Activated CD4-positive, alpha-beta T cell treated with anti-CD3 and anti-CD28 coated beads for 36 hours (primary cell): ENCODE results near the gene AURKB. TPM values are rescaled to one million over a fixed set of nuclear protein-coding genes. Genes with fewer than 3 reads are reported as not detected.
A peak's percentile ranks its signal among the peaks of the same experiment; 100 is the strongest.
"Not testable (repeated sequence)": the region's sequence is repeated elsewhere in the genome, so short reads cannot be mapped to it uniquely, and the experiment has no call there.

Experiments used
- ATAC-seq: fragments of 200-7000 bp; cut with Tn5 transposase; one replicate; pipeline ENCODE4 v1.10.0; 2021; ENCODE audit warnings: mild to moderate bottlenecking, moderate library complexity
- CTCF ChIA-PET: fragments of 350-600 bp; sonication (Branson Sonifier 250); formaldehyde crosslinking; loops from one replicate; lab custom pipeline; 2021; ENCODE audit warnings: antibody characterized with exemption; lab: Charles Lee
- POLR2A ChIA-PET: fragments of 350-600 bp; sonication (Branson Sonifier 250); formaldehyde crosslinking; loops from one replicate; lab custom pipeline; 2021; ENCODE audit warnings: antibody characterized with exemption, inconsistent platforms; lab: Charles Lee
- DNase-seq: peaks from one replicate; pipeline ENCODE4 v3.0.0-alpha.2; 2020
- H3K27ac Mint-ChIP-seq: one replicate; pipeline ENCODE4 v1.8.0; 2021; ENCODE audit warnings: mixed read lengths
- H3K27me3 Mint-ChIP-seq: one replicate; pipeline ENCODE4 v1.8.0; 2021; ENCODE audit warnings: mixed read lengths
- H3K36me3 Mint-ChIP-seq: one replicate; pipeline ENCODE4 v1.8.0; 2021; ENCODE audit warnings: low read depth, mixed read lengths
- H3K4me1 Mint-ChIP-seq: one replicate; pipeline ENCODE4 v1.8.0; 2021; ENCODE audit warnings: mixed read lengths
- H3K4me3 Mint-ChIP-seq: one replicate; pipeline ENCODE4 v1.8.0; 2021; ENCODE audit warnings: mild to moderate bottlenecking, moderate library complexity, mixed read lengths
- H3K9me3 Mint-ChIP-seq: one replicate; pipeline ENCODE4 v1.8.0; 2021; ENCODE audit warnings: low read depth, mixed read lengths
- intact Hi-C, 2 experiments: fragments of 100-400 bp; cut with DNase I in 1 of 2; cut with micrococcal nuclease in 1 of 2; formaldehyde crosslinking; loops; one replicate each; pipeline versions ENCODE4 v1.14.2 to v1.15.1; 2022 to 2024; cut with DNase I, micrococcal nuclease
- total RNA-seq, 2 experiments: library from RNA; stranded (reverse); gene quantifications; one replicate each; pipeline ENCODE4 v1.2.3, GENCODE V29; 2021

The AURKB gene
- total RNA-seq, 2 experiments from 2014 or later, result 173 to 226 TPM

GRCh38 chr17:8176197-8176940 is 34.0 kb downstream of the AURKB start, which contains the start of gene TMEM107:
Gene TMEM107, minus strand, starts transcription at chr17:8176380. Its CDS starts 94 bp downstream, at chr17:8176286.
- ChIA-PET CTCF (interaction anchor here (0.6 to 1.5 kb wide), 5 partner anchors 11 to 124 kb away, joined by 3 to 5 read pairs (median 4); no protein-coding TSS in a partner anchor), POLR2A (interaction anchor here (0.5 to 1.1 kb wide), 3 partner anchors 20 to 54 kb away, joined by 3 read pairs; no protein-coding TSS in a partner anchor)
- Mint-ChIP-seq H3K36me3 (no peaks in the 10 kb centered on the region), H3K27ac (peak within 1 kb of the TSS; percentile 87), H3K9me3 (no peaks in the 10 kb centered on the region), H3K4me1 (peaks cover 40% of the 10 kb centered on the region), H3K27me3 (no peaks in the 10 kb centered on the region), H3K4me3 (peak within 1 kb of the TSS; percentile 95)
- peak; percentile 57 for ATAC-seq
- peak; percentile 93 for DNase-seq
- intact Hi-C loops, result loop anchor here in 1 of 2 experiments (1.0 kb wide), 1 partner anchor 10 kb away; no protein-coding TSS in a partner anchor

DNA sequence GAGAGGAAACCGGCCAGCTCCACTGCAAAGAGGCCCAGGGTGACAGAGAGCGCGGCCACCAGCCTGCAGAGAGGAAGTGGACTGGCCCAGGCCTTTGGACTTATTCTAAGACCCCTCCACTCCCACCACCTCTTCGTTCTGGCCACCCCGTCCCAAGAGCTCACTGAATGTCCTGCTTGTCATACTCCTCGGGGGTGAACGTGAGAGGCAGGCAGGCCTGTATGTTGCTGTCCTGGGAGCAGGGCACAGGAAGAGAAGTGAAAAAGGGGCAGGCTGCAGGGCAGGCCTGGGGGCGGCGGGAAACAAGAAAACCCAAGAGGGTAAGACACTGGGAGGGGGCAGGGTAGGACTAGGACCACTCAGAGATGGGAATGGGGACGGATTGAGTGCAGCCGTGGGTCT is 34.6 kb downstream of the AURKB start:
- DNase-seq, result peak; percentile 39
- Mint-ChIP-seq H3K4me1 (peaks cover 40% of the 10 kb centered on the region), H3K9me3 (no peaks in the 10 kb centered on the region), H3K4me3 (peak overlapping the region; percentile 95), H3K27ac (peak overlapping the region; percentile 87), H3K36me3 (no peaks in the 10 kb centered on the region), H3K27me3 (no peaks in the 10 kb centered on the region)
- ATAC-seq, result peak; percentile 1
- intact Hi-C loops, result loop anchor here in 1 of 2 experiments (1.0 kb wide), 1 partner anchor 11 kb away; no protein-coding TSS in a partner anchor
- CTCF ChIA-PET, result interaction anchor here (0.7 kb wide), 1 partner anchor 10 kb away, joined by 3 read pairs; no protein-coding TSS in a partner anchor
- POLR2A ChIA-PET, result interaction anchor here (0.5 to 1.1 kb wide), 3 partner anchors 20 to 54 kb away, joined by 3 read pairs; no protein-coding TSS in a partner anchor

- Mint-ChIP-seq H3K9me3 (no peaks in the 10 kb centered on the region), H3K27me3 (no peaks in the 10 kb centered on the region), H3K4me1 (peaks cover 40% of the 10 kb centered on the region), H3K27ac (peak overlapping the region; percentile 96), H3K36me3 (no peaks in the 10 kb centered on the region), H3K4me3 (peak overlapping the region; percentile 78)
- DNase-seq (no peak), ATAC-seq (no peak)
- intact Hi-C loops, result loop anchor here (1.0 to 5.0 kb wide), 10 partner anchors 10 to 487 kb away; partner anchors contain the start of genes SLC25A35 (in 1 of the 2), TP53 (in 1 of the 2) and WRAP53 (in 1 of the 2)
- CTCF ChIA-PET, result interaction anchor here (0.7 to 2.1 kb wide), 9 partner anchors 10 to 113 kb away, joined by 3 to 18 read pairs (median 4); no protein-coding TSS in a partner anchor
- POLR2A ChIA-PET, result interaction anchor here (0.6 to 2.7 kb wide), 33 partner anchors 9 to 487 kb away, joined by 3 to 99 read pairs (median 8); partner anchors contain the start of genes ALOXE3, AURKB, BORCS6 and CTC1
These were observed 36.5 kb downstream of the AURKB start for GRCh38 chr17:8173871-8174322.

GRCh38 chr17:8173056-8173870 is 37.1 kb downstream of the AURKB start:
- H3K4me1 Mint-ChIP-seq, result peaks cover 40% of the 10 kb centered on the region

GRCh38 chr17:8170186-8170585 is 40.2 kb downstream of the AURKB start:
- H3K4me3 Mint-ChIP-seq, H3K9me3 Mint-ChIP-seq, ATAC-seq, H3K27me3 Mint-ChIP-seq, CTCF ChIA-PET, H3K27ac Mint-ChIP-seq, DNase-seq, H3K36me3 Mint-ChIP-seq: not testable (repeated sequence)
- POLR2A ChIA-PET, result interaction anchor here (1.6 kb wide), 1 partner anchor 14 kb away, joined by 4 read pairs; no protein-coding TSS in a partner anchor
- H3K4me1 Mint-ChIP-seq, result peaks cover 26% of the 10 kb centered on the region
- intact Hi-C loops, result loop anchor here (5.0 kb wide), 2 partner anchors 52 to 483 kb away; partner anchors contain the start of genes TP53 (in 1 of the 2) and WRAP53 (in 1 of the 2)

More at GRCh38 chr17:8173056-8173870, 37.1 kb downstream of the AURKB start:
- Mint-ChIP-seq H3K27me3 (no peaks in the 10 kb centered on the region), H3K27ac (peak overlapping the region; percentile 96), H3K4me3 (peak overlapping the region; percentile 78), H3K36me3 (no peaks in the 10 kb centered on the region), H3K9me3 (no peaks in the 10 kb centered on the region)
- ATAC-seq (peak; percentile 87), DNase-seq (peak; percentile 91)
- ChIA-PET POLR2A (interaction anchor here (0.5 to 2.7 kb wide), 42 partner anchors 9 to 776 kb away, joined by 3 to 99 read pairs (median 6); partner anchors contain the start of genes ALOXE3, AURKB, BORCS6 and CTC1), CTCF (interaction anchor here (0.6 to 2.1 kb wide), 12 partner anchors 9 to 486 kb away, joined by 3 to 18 read pairs (median 4); partner anchors contain the start of genes AURKB and TP53)
- intact Hi-C loops, result loop anchor here (1.0 to 5.0 kb wide), 10 partner anchors 9 to 486 kb away; partner anchors contain the start of genes SLC25A35 (in 1 of the 2), TP53 (in 1 of the 2) and WRAP53 (in 1 of the 2)

GRCh38 chr17:8167526-8167925 is 42.8 kb downstream of the AURKB start:
- intact Hi-C loops, result no loop called here
- Mint-ChIP-seq H3K27ac (no peak overlapping the region), H3K4me3 (no peak overlapping the region), H3K36me3 (no peaks in the 10 kb centered on the region), H3K27me3 (no peaks in the 10 kb centered on the region), H3K9me3 (no peaks in the 10 kb centered on the region), H3K4me1 (peaks cover 24% of the 10 kb centered on the region)
- ATAC-seq (no peak), DNase-seq (no peak)
- CTCF ChIA-PET, result interaction anchor here (0.9 to 1.9 kb wide), 4 partner anchors 9 to 93 kb away, joined by 3 to 7 read pairs (median 6); no protein-coding TSS in a partner anchor
- POLR2A ChIA-PET, result interaction anchor here (1.1 kb wide), 1 partner anchor 9 kb away, joined by 3 read pairs; no protein-coding TSS in a partner anchor

- Mint-ChIP-seq H3K4me1 (peaks cover 23% of the 10 kb centered on the region), H3K4me3 (no peak overlapping the region), H3K9me3 (no peaks in the 10 kb centered on the region), H3K36me3 (peaks cover 3% of the 10 kb centered on the region), H3K27ac (no peak overlapping the region), H3K27me3 (no peaks in the 10 kb centered on the region)
- CTCF ChIA-PET, result interaction anchor here (1.5 to 1.9 kb wide), 2 partner anchors 8 to 93 kb away, joined by 5 to 7 read pairs; no protein-coding TSS in a partner anchor
- intact Hi-C loops, result no loop called here
- POLR2A ChIA-PET, result no interaction called here
- no peak for DNase-seq
- ATAC-seq, result no peak
These were observed 43.6 kb downstream of the AURKB start for GRCh38 chr17:8166731-8167130.

DNA sequence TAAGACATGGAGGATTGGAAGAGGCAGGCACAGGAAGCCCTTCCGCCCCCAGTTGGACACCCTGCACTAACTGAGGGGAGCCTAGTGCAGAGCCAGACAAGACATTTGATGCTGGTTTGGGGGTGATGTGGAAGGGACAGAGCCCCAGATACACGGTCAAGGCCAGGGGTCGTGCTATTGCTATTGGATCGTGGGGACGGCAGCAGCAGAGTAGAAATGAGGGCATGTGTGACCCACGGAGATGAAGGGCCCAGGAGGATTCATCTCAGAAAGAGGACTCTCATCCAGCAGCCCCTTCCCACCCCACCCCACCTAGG is 45.6 kb downstream of the AURKB start:
- Mint-ChIP-seq H3K9me3 (no peaks in the 10 kb centered on the region), H3K4me1 (peaks cover 43% of the 10 kb centered on the region), H3K27ac (peak overlapping the region; percentile 96), H3K4me3 (peak overlapping the region; percentile 85), H3K27me3 (no peaks in the 10 kb centered on the region), H3K36me3 (peaks cover 21% of the 10 kb centered on the region)
- DNase-seq (no peak), ATAC-seq (peak; percentile 9)
- ChIA-PET POLR2A (interaction anchor here (0.7 to 2.5 kb wide), 4 partner anchors 8 to 83 kb away, joined by 3 to 99 read pairs (median 4); partner anchors contain the start of gene CTC1), CTCF (interaction anchor here (0.9 to 1.8 kb wide), 3 partner anchors 9 to 212 kb away, joined by 3 to 11 read pairs (median 4); partner anchors contain the start of gene KRABD2)
- intact Hi-C loops, result loop anchor here (1.0 kb wide), 1 partner anchor 9 kb away; no protein-coding TSS in a partner anchor

DNA sequence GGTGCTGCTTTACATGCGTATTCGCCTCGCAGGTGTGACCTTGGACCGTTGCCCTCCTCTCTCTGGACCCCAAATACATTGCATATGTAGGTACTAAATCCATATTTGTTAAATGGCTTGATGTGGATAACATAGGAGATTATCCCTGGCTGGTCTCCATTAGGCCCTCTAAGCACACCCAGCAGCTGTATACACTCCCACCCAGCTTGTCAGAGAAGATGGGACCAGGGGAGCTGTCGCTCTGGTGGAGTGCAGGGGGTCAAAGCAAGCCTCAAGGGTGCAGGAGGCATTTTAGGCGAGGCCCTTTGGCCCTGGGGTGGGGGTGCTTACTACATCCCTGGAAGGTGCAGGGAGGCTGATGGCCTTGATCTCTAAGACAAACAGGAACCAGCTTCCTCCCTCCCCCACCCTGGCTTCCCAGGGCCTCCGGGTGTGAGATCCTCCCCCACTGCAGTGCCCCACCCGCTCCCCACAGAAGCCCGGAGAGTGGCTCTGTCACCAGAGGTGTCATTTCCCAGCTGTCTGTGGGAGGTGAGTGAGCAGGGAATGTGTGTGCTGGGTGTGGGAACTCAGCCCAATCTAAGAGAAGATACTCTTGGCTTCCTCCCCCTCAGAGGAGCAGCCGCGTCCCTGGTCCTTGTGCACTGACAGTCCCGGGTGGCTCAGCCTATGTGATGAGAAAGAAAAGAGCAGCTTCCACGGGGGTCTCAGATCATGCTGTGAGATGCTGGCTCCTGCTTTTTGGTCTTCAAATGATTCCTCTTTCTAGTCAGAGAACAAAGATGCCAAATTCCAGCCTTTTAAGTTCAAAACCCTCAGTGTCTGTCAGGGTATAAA is 46.2 kb downstream of the AURKB start:
- intact Hi-C loops, result loop anchor here (1.0 kb wide), 1 partner anchor 9 kb away; no protein-coding TSS in a partner anchor
- Mint-ChIP-seq H3K36me3 (peaks cover 26% of the 10 kb centered on the region), H3K4me3 (peak overlapping the region; percentile 85), H3K27me3 (no peaks in the 10 kb centered on the region), H3K4me1 (peaks cover 49% of the 10 kb centered on the region), H3K27ac (peak overlapping the region; percentile 96), H3K9me3 (no peaks in the 10 kb centered on the region)
- ChIA-PET POLR2A (interaction anchor here (0.7 to 2.5 kb wide), 5 partner anchors 9 to 1313 kb away, joined by 3 to 99 read pairs (median 5); partner anchors contain the start of gene CTC1), CTCF (interaction anchor here (0.5 to 1.8 kb wide), 5 partner anchors 9 to 477 kb away, joined by 3 to 11 read pairs (median 4); partner anchors contain the start of genes KRABD2 and TP53)
- DNase-seq, result peak; percentile 91
- peak; percentile 73 for ATAC-seq
